GM12801 (cell line): ENCODE data around the gene BCL2L1.

Source experiments
- TF ChIP-seq, protein P1 (sequence below): IDR thresholded peaks from one replicate; pipeline ENCODE4 v1.5.1; 2011; ENCODE audit warnings: control low read depth; ENCODE audit not compliant: insufficient read length; ENCODE audit errors: extremely low read depth

BCL2L1 gene

DNA sequence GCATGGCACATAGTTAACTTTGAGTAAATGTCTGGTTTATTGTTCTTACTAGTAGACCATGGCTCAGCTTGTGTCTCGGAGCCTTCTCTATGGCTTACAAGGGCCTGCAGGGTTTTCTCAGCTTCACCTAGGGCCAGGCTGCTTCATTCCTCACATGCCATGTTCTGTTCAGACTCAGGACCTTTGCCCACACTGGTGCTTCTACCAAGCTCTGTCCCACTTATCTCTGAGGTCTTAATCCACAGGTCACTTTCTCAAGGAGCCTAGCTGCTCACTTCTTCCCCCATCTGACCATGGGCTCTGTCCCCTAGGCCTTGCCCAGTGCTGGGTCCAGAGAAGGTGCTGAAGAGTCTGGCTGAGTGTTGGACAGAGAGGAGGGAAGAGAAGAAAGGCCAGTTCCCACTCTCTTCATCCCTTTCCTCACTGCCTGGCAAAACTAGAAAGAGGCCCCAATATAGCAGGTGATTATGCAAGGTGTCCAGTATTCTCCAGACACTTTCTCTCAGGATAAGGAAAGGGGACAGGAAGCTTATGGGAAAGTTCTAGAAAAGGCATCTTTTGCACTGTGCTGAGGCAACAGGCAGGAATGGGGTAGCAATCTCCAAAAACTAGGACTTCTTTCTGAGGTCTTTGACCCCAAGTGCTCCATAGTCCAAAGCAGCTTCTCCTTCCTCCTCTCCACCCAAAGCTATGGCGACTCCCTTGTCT, 45.0 kb downstream of the BCL2L1 start:
- TF ChIP-seq, protein P1, sequence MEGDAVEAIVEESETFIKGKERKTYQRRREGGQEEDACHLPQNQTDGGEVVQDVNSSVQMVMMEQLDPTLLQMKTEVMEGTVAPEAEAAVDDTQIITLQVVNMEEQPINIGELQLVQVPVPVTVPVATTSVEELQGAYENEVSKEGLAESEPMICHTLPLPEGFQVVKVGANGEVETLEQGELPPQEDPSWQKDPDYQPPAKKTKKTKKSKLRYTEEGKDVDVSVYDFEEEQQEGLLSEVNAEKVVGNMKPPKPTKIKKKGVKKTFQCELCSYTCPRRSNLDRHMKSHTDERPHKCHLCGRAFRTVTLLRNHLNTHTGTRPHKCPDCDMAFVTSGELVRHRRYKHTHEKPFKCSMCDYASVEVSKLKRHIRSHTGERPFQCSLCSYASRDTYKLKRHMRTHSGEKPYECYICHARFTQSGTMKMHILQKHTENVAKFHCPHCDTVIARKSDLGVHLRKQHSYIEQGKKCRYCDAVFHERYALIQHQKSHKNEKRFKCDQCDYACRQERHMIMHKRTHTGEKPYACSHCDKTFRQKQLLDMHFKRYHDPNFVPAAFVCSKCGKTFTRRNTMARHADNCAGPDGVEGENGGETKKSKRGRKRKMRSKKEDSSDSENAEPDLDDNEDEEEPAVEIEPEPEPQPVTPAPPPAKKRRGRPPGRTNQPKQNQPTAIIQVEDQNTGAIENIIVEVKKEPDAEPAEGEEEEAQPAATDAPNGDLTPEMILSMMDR = no peak

- TF ChIP-seq, protein P1 = no peak
These were observed 46.1 kb downstream of the BCL2L1 start for GRCh38 chr20:31676609-31676989.

- TF ChIP-seq, protein P1 = no peak
These were observed 46.6 kb downstream of the BCL2L1 start for GRCh38 chr20:31675828-31676608.

- TF ChIP-seq, protein P1 = no peak
These were observed 47.5 kb downstream of the BCL2L1 start for GRCh38 chr20:31674895-31675827.

GRCh38 chr20:31673943-31674463, 48.7 kb downstream of the BCL2L1 start:
- TF ChIP-seq, protein P1 = no peak

GRCh38 chr20:31673435-31673834, 49.2 kb downstream of the BCL2L1 start:
- TF ChIP-seq, protein P1 = no peak

- TF ChIP-seq, protein P1 = no peak
These were observed 51.3 kb downstream of the BCL2L1 start for GRCh38 chr20:31671324-31671723.
